Measurements from ENCODE around the gene FAM110D.

Gene FAM110D

DNA sequence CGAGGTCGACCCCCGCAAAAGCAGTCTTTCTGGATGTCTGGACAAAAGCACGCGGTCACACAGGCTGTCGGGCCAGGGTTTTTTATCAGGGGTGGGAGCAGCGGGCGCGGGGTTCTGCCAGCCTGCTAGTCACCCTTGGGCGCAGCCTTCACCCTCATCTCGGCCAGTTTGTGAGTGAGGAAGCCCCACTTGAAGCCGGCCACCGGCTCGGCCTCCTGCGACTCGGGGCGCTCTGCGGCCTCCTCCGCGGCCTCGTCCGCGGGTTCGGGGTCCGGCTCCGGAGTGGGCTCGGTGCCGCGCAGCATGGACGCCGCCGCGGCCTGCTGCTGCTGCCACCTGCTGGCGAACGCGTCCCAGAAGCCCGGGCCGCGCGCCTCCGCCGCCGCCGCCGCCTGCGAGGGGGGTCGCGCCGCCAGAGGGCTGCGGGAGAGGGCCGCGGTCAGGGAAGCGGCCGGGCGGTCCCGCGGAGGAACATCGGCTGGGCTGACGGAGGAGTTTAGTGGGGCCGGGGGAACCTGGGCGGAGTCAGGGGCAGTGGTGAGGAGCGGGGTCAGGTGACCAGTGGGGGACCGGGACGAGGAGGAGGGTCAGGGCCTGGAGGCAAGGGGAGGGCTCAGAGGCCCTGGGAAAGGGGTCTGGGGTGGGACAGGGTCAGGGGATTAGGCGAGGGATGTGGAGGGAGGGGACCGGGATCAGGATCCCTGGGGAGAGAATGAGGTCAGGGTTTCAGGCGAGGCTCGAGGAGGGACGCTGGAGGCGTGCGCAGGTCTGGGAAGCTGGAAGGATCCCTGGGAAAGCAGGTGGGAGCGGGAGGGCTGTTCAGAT lies 5.4 kb downstream of the FAM110D start:
- DNase-seq: peak in 1 of 2 experiments; percentile 59

DNA sequence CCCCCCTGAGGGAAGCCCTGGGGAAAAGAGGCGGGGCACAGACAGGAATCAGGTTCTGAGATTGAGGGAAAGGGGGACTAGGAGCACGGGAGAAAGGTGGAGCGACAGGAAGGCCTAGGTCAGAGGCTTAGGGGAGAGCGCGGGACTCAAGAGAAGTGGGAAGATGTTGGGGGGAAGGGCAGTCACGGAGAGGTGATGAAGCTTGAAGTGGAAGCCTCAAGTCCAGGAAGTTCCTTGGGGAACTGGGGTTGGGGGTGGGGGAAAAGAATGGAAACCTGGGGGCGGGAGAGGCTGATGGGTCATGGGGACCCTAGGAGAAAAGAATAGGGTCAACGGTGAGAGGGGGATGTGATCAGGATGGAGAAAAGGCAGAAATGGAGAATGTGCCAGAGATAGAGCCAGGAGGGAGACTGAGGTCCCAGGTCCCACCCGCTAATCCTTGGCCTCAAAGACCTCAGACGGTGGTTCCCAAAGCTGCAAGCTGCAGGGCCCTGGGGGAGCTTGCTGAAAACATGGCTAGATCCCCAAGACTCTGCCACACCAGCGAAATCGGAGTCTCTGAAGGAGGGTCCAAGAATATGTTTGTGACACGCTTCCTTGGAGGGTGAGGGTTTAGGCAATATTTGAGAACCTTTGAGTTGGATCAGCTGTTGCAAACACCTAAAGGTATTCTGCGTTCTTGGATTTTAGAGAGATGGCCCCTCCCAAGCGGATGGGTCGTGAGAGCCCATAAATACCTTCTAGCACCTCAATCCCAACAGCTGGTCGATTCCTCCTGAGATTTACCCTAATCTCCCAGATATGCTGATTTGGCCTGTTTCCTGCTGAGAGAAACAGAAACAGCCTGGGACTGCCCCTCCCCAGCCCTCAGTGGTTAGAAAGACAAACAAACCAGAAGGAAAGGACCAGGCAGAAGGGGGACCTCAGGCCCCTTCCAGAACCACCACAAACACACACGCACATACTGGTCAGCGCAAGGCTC lies 6.3 kb downstream of the FAM110D start:
- no peak for DNase-seq

DNA sequence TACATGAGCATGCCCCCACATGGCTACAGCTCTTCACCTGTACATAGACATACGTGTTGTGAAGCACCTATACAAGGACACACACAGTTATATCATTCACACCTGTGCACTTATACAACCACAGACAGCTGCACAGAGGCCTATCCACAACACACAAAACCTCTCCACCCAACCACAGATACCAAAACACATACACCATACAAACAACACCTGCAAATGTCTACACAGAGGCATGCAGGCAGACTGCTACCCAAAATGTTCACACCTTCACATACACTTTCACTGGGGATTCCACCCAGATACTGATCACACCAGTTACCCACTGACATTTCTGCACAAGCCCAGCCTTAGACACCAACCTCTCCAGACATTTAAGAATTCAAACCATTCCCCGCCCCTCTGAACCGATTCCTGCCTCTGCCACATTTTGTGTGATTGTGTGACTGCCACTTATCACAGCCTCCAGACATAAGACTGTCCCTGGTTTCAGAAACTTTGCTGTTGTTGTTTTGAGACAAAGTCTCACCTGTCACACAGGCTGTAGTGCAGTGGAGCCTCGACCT lies 7.9 kb downstream of the FAM110D start:
- DNase-seq: no peak

- no peak for DNase-seq
Measured at GRCh38 chr1:26168410-26169197, 9.7 kb downstream of the FAM110D start, which contains the start of gene C1orf232. Gene C1orf232, minus strand, starts transcription at chr1:26168963. Its CDS starts 464 bp downstream, at chr1:26168499.

- no peak for DNase-seq
Measured at GRCh38 chr1:26169198-26169554, 10.3 kb downstream of the FAM110D start.

- DNase-seq: peak; percentile 29 to 94
Measured at GRCh38 chr1:26169669-26170471, 11.0 kb downstream of the FAM110D start, which contains the start of gene ZNF593. Gene ZNF593, plus strand, starts transcription at chr1:26169908. Its CDS starts 76 bp downstream, at chr1:26169984.

DNA sequence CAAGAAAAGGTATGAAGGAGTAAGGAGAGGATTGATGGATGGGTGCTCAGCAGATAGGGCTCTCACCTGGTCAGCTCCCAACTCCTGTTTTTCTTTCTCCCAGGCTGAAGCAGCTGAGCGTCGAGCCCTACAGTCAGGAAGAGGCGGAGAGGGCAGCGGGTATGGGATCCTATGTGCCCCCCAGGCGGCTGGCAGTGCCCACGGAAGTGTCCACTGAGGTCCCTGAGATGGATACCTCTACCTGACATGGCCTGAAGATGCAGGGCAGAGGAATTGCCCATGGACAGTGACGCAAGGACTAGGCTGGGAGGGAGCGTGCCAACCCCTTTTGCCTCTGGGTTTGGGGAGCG lies 11.6 kb downstream of the FAM110D start:
- DNase-seq: no peak

- no peak for DNase-seq
Measured at GRCh38 chr1:26171084-26172072, 12.5 kb downstream of the FAM110D start, which contains the start of gene ZNF593OS. Gene ZNF593OS, minus strand, starts transcription at chr1:26171832. Its CDS starts 171 bp downstream, at chr1:26171661.

DNA sequence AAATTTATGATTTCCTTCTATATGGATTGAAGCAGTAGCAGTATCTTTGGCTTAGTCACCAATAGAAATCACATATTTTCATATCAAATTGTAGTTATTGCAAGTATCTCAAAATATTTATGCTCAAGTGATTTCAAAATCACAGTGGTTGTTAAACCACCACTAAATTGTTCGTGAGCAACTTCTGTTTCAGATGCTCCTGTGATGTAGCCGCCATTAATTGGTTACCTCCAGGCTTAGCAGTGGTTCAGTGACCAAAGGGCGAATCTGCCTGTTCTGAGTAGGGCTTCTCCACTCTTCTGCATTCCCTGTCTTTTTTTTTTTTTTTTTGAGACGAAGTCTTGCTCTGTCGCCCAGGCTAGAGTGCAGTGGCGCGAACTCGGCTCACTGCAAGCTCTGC lies 16.5 kb downstream of the FAM110D start:
- DNase-seq: no peak

DNA sequence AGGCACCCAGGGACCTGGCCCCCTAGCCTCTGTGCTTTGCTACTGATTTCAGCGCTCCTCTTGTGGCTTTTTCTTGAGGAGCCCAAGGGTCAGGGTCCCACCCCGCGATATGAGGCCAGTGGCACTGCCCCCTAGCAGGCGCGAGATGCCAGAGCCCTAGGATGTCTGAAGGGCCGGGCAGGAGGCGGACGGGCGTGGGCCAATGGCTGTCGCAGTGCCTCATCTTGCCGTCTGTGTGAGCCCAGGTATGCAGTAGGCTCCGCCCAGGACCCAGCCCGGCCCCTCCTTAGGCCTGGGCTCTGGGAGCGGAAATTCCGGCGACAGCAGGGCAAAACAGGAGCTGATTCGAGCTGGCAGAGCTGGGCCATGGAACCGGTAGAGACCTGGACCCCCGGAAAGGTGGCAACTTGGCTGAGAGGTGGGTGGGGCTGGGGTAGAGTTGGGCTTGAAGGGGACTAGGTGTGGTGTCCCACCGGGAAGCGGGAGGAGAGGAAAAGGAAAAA lies 18.4 kb downstream of the FAM110D start, which contains the start of gene CNKSR1:
CNKSR1 (plus strand) TSS at position 310 of the 503 bp plus-strand sequence; CDS start at position 367, 57 bp downstream.
- peak; percentile 50 to 77 for DNase-seq

- no peak for DNase-seq
Measured at GRCh38 chr1:26180010-26180506, 21.2 kb downstream of the FAM110D start.

- no peak for DNase-seq
Measured at GRCh38 chr1:26181586-26182382, 22.9 kb downstream of the FAM110D start.

GRCh38 chr1:26182383-26182696 lies 23.5 kb downstream of the FAM110D start:
- DNase-seq: no peak

- no peak for DNase-seq
Measured at GRCh38 chr1:26184086-26184485, 25.2 kb downstream of the FAM110D start.

- no peak for DNase-seq
Measured at GRCh38 chr1:26184883-26185282, 26.0 kb downstream of the FAM110D start.

GRCh38 chr1:26187882-26188281 lies 29.0 kb downstream of the FAM110D start:
- DNase-seq: no peak

DNA sequence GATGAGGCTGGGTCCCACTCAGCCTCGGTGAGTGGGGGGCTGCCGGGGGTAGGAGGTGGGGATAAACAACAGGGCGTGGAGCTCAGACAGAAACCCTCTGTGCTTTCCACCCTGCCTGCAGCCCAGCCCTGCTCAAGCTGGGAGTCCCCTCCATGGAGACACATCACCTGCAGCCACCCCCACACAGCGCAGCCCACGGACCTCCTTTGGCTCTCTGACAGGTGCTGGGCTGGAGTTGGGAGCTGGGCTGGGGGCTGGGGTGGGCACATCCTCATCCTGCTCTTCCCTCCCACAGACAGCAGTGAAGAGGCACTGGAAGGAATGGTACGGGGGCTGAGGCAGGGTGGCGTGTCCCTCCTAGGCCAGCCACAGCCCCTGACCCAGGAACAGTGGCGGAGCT lies 29.6 kb downstream of the FAM110D start:
- no peak for DNase-seq

DNA sequence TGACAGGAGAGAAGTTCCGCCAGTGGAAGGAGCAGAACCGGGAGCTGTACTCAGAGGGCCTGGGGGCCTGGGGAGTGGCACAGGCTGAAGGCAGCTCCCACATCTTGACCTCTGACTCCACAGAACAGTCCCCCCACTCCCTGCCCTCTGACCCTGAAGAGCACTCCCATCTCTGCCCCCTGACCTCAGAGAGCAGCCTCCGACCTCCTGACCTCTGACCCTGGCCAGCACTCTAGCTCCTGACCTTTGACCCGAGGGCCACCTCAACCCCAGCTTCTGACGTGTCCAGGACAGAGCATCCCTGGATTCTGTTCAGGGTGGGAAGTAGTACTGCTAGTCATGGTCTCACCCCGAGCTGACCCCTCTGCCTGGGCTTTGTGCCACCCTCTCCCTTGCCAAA lies 30.5 kb downstream of the FAM110D start:
- no peak for DNase-seq

DNA sequence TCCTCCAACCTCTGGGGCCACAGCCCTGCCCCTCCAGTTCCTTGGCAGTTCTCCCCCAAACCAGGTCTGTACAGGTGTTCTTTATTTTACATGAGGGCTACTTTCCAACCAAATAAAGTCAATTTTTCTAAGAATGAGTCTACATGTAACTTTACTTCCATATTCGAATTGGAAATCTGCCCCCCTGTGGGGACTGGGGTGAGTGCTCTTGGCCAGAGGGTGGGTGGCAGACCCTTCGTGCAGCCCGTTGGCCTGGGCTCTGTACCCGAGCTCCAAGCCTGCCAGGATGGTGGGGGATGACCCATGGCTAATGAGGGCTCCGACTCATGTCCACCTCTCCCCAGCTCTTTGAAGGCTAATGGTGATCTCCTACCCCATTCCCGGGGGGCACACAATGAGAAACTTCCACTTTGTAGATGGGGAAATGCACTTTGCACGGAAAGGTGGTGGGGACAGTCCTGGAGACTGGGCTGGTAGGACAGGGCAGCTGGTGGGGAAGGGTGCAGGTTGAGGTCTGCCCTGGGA lies 30.9 kb downstream of the FAM110D start:
- DNase-seq: no peak

Measured in NCI-H526 (cell line).